Measurements from ENCODE around the gene KIAA1958. TPM values are rescaled to one million over a fixed set of nuclear protein-coding genes. Genes with fewer than 3 reads are reported as not detected.

Gene KIAA1958
- total RNA-seq, 2 experiments from 2014 or later: 5.6 to 6.8 TPM

- TF ChIP-seq CTCF (IDR thresholded peaks at IDR 0.05): no peak
- intact Hi-C loops (cut with DNase I, micrococcal nuclease): no loop called here
- Mint-ChIP-seq H3K4me1 (ENCODE audit: low read depth) (no peaks in the 10 kb centered on the region), H3K4me3 (no peak overlapping the region), H3K27ac (no peak overlapping the region), H3K9me3 (no peaks in the 10 kb centered on the region), H3K36me3 (ENCODE audit: low read depth) (peaks cover 35% of the 10 kb centered on the region), H3K27me3 (no peaks in the 10 kb centered on the region)
- ATAC-seq (ENCODE audit: poor library complexity): no peak
- Histone ChIP-seq H3K36me3 (ENCODE audit: insufficient read depth, low read length) (no peaks in the 10 kb centered on the region), H3K4me1 (ENCODE audit: insufficient read depth, low read length) (no peaks in the 10 kb centered on the region), H3K9me3 (ENCODE audit: control insufficient read depth in 1 of 2, insufficient read depth in 1 of 2, low read length in 2 of 2) (no peaks in the 10 kb centered on the region), H3K27ac (ENCODE audit: low read depth in 1 of 2, low read length in 2 of 2) (no peak overlapping the region), H3K4me3 (ENCODE audit: low read length) (no peak overlapping the region), H3K27me3 (ENCODE audit: control insufficient read depth in 1 of 2, insufficient read depth in 2 of 2, low read length in 2 of 2) (no peaks in the 10 kb centered on the region)
- no peak for DNase-seq
- ChIA-PET POLR2A (no interaction called here), CTCF (interaction anchor here (2.8 kb wide), 1 partner anchor 348 kb away, joined by 9 read pairs; no protein-coding TSS in a partner anchor)
Measured at GRCh38 chr9:112445196-112445595, 41.4 kb upstream of the KIAA1958 start.

GRCh38 chr9:112446080-112446479, 40.5 kb upstream of the KIAA1958 start:
- H3K36me3 Mint-ChIP-seq (ENCODE audit: low read depth): peaks cover 34% of the 10 kb centered on the region
- Histone ChIP-seq H3K4me3 (ENCODE audit: low read length) (no peak overlapping the region), H3K27ac (ENCODE audit: low read depth in 1 of 2, low read length in 2 of 2) (no peak overlapping the region), H3K27me3 (ENCODE audit: control insufficient read depth in 1 of 2, insufficient read depth in 2 of 2, low read length in 2 of 2) (no peaks in the 10 kb centered on the region), H3K4me1 (ENCODE audit: insufficient read depth, low read length) (peaks cover 3% of the 10 kb centered on the region), H3K36me3 (ENCODE audit: insufficient read depth, low read length) (no peaks in the 10 kb centered on the region), H3K9me3 (ENCODE audit: control insufficient read depth in 1 of 2, insufficient read depth in 1 of 2, low read length in 2 of 2) (no peaks in the 10 kb centered on the region)
- TF ChIP-seq CTCF (IDR thresholded peaks at IDR 0.05): no peak
- DNase-seq (no peak), ATAC-seq (ENCODE audit: poor library complexity) (no peak)
- no peak overlapping the region for H3K27ac Mint-ChIP-seq
- no peaks in the 10 kb centered on the region for H3K9me3 Mint-ChIP-seq
- CTCF ChIA-PET: no interaction called here
- no peak overlapping the region for H3K4me3 Mint-ChIP-seq
- H3K4me1 Mint-ChIP-seq (ENCODE audit: low read depth): no peaks in the 10 kb centered on the region
- intact Hi-C loops (cut with DNase I, micrococcal nuclease): no loop called here
- no peaks in the 10 kb centered on the region for H3K27me3 Mint-ChIP-seq
- POLR2A ChIA-PET: no interaction called here

GRCh38 chr9:112446526-112446925, 40.1 kb upstream of the KIAA1958 start:
- no peaks in the 10 kb centered on the region for H3K27me3 Mint-ChIP-seq
- no peaks in the 10 kb centered on the region for H3K36me3 ChIP-seq (ENCODE audit: insufficient read depth, low read length)
- no peaks in the 10 kb centered on the region for H3K27me3 ChIP-seq (ENCODE audit: control insufficient read depth in 1 of 2, insufficient read depth in 2 of 2, low read length in 2 of 2)
- H3K27ac Mint-ChIP-seq: no peak overlapping the region
- no peak for TF ChIP-seq CTCF (IDR thresholded peaks at IDR 0.05)
- ChIA-PET CTCF (no interaction called here), POLR2A (no interaction called here)
- H3K9me3 ChIP-seq (ENCODE audit: control insufficient read depth in 1 of 2, insufficient read depth in 1 of 2, low read length in 2 of 2): no peaks in the 10 kb centered on the region
- H3K4me3 Mint-ChIP-seq: no peak overlapping the region
- no peak for ATAC-seq (ENCODE audit: poor library complexity)
- peaks cover 34% of the 10 kb centered on the region for H3K36me3 Mint-ChIP-seq (ENCODE audit: low read depth)
- H3K4me1 ChIP-seq (ENCODE audit: insufficient read depth, low read length): peaks cover 3% of the 10 kb centered on the region
- no peak for DNase-seq
- H3K4me1 Mint-ChIP-seq (ENCODE audit: low read depth): no peaks in the 10 kb centered on the region
- H3K4me3 ChIP-seq (ENCODE audit: low read length): no peak overlapping the region
- intact Hi-C loops (cut with DNase I, micrococcal nuclease): no loop called here
- H3K9me3 Mint-ChIP-seq: no peaks in the 10 kb centered on the region
- H3K27ac ChIP-seq (ENCODE audit: low read depth in 1 of 2, low read length in 2 of 2): no peak overlapping the region

Data from CD4-positive, alpha-beta T cell (primary cell).